GM10266 (cell line): ENCODE data around the gene RAX.
"Not testable (repeated sequence)": the region's sequence is repeated elsewhere in the genome, so short reads cannot be mapped to it uniquely, and the experiment has no call there.

Experiments used
- DNase-seq: peaks from one replicate; pipeline ENCODE4 v3.0.0; 2012; ENCODE audit errors: extremely low spot score
- CTCF ChIP-seq: IDR thresholded peaks from 2 replicates; pipeline ENCODE4 v1.5.1; 2012; ENCODE audit warnings: mild to moderate bottlenecking, low read depth; ENCODE audit not compliant: control insufficient read depth, insufficient read depth; ENCODE audit errors: missing control alignments

Gene RAX

GRCh38 chr18:59264121-59264571, 9.1 kb downstream of the RAX start:
- DNase-seq: no peak
- TF ChIP-seq CTCF: no peak

GRCh38 chr18:59263661-59264060, 9.6 kb downstream of the RAX start:
- no peak for TF ChIP-seq CTCF
- no peak for DNase-seq

- not testable (repeated sequence) for DNase-seq
Observed at GRCh38 chr18:59262243-59262642, 11.0 kb downstream of the RAX start.

GRCh38 chr18:59261842-59262241, 11.4 kb downstream of the RAX start:
- not testable (repeated sequence) for DNase-seq

GRCh38 chr18:59255491-59255890, 17.8 kb downstream of the RAX start:
- not testable (repeated sequence) for DNase-seq

- DNase-seq: peak; percentile 65
- peak; percentile 55 for TF ChIP-seq CTCF
Observed at GRCh38 chr18:59249199-59249774, 24.0 kb downstream of the RAX start.

- no peak for TF ChIP-seq CTCF
- no peak for DNase-seq
Observed at GRCh38 chr18:59246796-59247195, 26.5 kb downstream of the RAX start.

GRCh38 chr18:59242906-59243305, 30.3 kb downstream of the RAX start:
- TF ChIP-seq CTCF: no peak
- no peak for DNase-seq

- no peak for DNase-seq
- TF ChIP-seq CTCF: no peak
Observed at GRCh38 chr18:59239642-59240041, 33.6 kb downstream of the RAX start.
